ENCODE results near the gene TRA2A. TPM values are rescaled to one million over a fixed set of nuclear protein-coding genes. Genes with fewer than 3 reads are reported as not detected.

The TRA2A gene
- total and polyA plus RNA-seq, 2 of the 13 experiments (the other 11 are each of a cell fraction or from before 2014, with no cell fraction given): 39.1 to 41.6 TPM

DNA sequence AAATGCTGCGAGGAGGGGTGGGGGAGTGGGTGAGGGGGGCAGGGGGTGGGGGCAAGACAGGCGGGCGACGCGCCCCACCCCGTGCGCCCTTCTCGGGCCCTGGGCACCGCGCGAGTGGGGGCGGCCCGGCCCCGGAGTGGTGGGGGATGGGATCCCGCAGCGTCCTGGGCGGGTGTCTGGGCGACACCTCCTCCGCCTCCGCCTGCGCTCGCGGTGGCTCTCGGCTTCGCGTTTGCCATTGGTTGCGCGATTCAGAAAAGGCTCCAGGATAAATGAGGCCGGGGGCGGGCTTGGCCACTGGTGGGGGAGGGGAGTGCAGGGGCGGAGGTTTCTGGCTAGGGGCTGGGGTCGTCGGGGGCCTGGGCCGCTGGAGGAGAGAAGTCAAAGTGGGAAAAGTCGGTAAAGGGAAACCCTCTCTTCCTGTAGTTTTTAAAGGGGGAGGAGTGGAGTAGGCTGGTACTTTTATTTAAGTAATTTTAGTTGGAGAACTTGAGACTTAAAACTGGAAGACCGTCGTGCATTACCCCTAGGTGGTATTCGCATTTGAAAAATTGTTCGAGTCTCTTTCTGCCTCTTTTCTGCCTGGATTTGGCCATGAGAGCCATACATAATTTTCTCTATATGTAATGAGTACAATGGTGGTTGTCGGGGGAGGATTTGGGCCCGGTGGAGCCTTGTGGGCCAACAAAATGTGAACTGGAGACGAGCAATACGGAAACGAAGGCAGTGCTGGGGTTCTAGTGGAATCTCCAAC lies 60.5 kb downstream of the TRA2A start (continued):
- TF ChIP-seq REST (IDR thresholded peaks at IDR 0.05; ENCODE audit: borderline replicate concordance in 1 of 2, low read depth in 1 of 2, low read length in 2 of 2): no peak
- no peak for TF ChIP-seq HMG20B (CRISPR knock-in tag; conservative IDR thresholded peaks at IDR 0.05)
- no peak for TF ChIP-seq CREB1 (IDR thresholded peaks at IDR 0.05)
- no peak for TF ChIP-seq CREB1 (CRISPR knock-in tag; IDR thresholded peaks at IDR 0.05)
- TF ChIP-seq, protein P1, sequence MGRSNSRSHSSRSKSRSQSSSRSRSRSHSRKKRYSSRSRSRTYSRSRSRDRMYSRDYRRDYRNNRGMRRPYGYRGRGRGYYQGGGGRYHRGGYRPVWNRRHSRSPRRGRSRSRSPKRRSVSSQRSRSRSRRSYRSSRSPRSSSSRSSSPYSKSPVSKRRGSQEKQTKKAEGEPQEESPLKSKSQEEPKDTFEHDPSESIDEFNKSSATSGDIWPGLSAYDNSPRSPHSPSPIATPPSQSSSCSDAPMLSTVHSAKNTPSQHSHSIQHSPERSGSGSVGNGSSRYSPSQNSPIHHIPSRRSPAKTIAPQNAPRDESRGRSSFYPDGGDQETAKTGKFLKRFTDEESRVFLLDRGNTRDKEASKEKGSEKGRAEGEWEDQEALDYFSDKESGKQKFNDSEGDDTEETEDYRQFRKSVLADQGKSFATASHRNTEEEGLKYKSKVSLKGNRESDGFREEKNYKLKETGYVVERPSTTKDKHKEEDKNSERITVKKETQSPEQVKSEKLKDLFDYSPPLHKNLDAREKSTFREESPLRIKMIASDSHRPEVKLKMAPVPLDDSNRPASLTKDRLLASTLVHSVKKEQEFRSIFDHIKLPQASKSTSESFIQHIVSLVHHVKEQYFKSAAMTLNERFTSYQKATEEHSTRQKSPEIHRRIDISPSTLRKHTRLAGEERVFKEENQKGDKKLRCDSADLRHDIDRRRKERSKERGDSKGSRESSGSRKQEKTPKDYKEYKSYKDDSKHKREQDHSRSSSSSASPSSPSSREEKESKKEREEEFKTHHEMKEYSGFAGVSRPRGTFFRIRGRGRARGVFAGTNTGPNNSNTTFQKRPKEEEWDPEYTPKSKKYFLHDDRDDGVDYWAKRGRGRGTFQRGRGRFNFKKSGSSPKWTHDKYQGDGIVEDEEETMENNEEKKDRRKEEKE (IDR thresholded peaks at IDR 0.05): no peak
- peak; percentile 16; the same call in 1 of the 2 replicates for TF ChIP-seq SAP130 (CRISPR knock-in tag; IDR thresholded peaks at IDR 0.05; ENCODE audit: low read depth)
- TF ChIP-seq ARID3A (IDR thresholded peaks at IDR 0.05; ENCODE audit: low read depth, low read length): peak; percentile 27; the same call in 1 of the 2 replicates
- peak; percentile 27; the same call in 1 of the 2 replicates for TF ChIP-seq SPEN (CRISPR knock-in tag; IDR thresholded peaks at IDR 0.05; ENCODE audit: low read depth)
- TF ChIP-seq, protein P2, sequence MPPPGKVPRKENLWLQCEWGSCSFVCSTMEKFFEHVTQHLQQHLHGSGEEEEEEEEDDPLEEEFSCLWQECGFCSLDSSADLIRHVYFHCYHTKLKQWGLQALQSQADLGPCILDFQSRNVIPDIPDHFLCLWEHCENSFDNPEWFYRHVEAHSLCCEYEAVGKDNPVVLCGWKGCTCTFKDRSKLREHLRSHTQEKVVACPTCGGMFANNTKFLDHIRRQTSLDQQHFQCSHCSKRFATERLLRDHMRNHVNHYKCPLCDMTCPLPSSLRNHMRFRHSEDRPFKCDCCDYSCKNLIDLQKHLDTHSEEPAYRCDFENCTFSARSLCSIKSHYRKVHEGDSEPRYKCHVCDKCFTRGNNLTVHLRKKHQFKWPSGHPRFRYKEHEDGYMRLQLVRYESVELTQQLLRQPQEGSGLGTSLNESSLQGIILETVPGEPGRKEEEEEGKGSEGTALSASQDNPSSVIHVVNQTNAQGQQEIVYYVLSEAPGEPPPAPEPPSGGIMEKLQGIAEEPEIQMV (CRISPR knock-in tag; IDR thresholded peaks at IDR 0.05; ENCODE audit: low read depth): no peak
- TF ChIP-seq NFATC3 (CRISPR knock-in tag; IDR thresholded peaks at IDR 0.05): no peak
- TF ChIP-seq ZNF672 (CRISPR knock-in tag; IDR thresholded peaks at IDR 0.05): no peak
- no peak for TF ChIP-seq SMC3 (IDR thresholded peaks at IDR 0.05; ENCODE audit: low read length)
- TF ChIP-seq, protein P3, sequence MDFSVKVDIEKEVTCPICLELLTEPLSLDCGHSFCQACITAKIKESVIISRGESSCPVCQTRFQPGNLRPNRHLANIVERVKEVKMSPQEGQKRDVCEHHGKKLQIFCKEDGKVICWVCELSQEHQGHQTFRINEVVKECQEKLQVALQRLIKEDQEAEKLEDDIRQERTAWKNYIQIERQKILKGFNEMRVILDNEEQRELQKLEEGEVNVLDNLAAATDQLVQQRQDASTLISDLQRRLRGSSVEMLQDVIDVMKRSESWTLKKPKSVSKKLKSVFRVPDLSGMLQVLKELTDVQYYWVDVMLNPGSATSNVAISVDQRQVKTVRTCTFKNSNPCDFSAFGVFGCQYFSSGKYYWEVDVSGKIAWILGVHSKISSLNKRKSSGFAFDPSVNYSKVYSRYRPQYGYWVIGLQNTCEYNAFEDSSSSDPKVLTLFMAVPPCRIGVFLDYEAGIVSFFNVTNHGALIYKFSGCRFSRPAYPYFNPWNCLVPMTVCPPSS (IDR thresholded peaks at IDR 0.05): no peak
- TF ChIP-seq ZHX1 (CRISPR knock-in tag; IDR thresholded peaks at IDR 0.05; ENCODE audit: low read depth): no peak
- TF ChIP-seq ZNF83 (CRISPR knock-in tag; IDR thresholded peaks at IDR 0.05; ENCODE audit: borderline replicate concordance): no peak

Data from HepG2 (cell line).